GM19238 (cell line): ENCODE measurements around the gene ATP6V0A4.
"Not testable (repeated sequence)": the region's sequence is repeated elsewhere in the genome, so short reads cannot be mapped to it uniquely, and the experiment has no call there.

Experiments
- DNase-seq: peaks from one replicate; pipeline ENCODE4 v3.0.0; 2011; ENCODE audit warnings: low spot score; ENCODE audit not compliant: insufficient read length

The ATP6V0A4 gene

GRCh38 chr7:138804618-138805017 is 6.6 kb upstream of the ATP6V0A4 start:
- DNase-seq, result no peak

GRCh38 chr7:138802706-138803105 is 4.7 kb upstream of the ATP6V0A4 start:
- no peak for DNase-seq

- no peak for DNase-seq
Observed at GRCh38 chr7:138801256-138801655, 3.3 kb upstream of the ATP6V0A4 start.

GRCh38 chr7:138799336-138800000 is 1.5 kb upstream of the ATP6V0A4 start:
- no peak for DNase-seq

- DNase-seq, result no peak
Observed at GRCh38 chr7:138798836-138799235, 840 bp upstream of the ATP6V0A4 start.

- DNase-seq, result not testable (repeated sequence)
Observed at GRCh38 chr7:138797046-138797445, 950 bp downstream of the ATP6V0A4 start.

GRCh38 chr7:138796038-138796615 is 1.9 kb downstream of the ATP6V0A4 start:
- DNase-seq, result no peak

GRCh38 chr7:138785587-138786437 is 12.2 kb downstream of the ATP6V0A4 start:
- DNase-seq, result no peak

- DNase-seq, result no peak
Observed at GRCh38 chr7:138784692-138785091, 13.3 kb downstream of the ATP6V0A4 start.

- no peak for DNase-seq
Observed at GRCh38 chr7:138781004-138781403, 17.0 kb downstream of the ATP6V0A4 start.

GRCh38 chr7:138776166-138776833 is 21.7 kb downstream of the ATP6V0A4 start:
- no peak for DNase-seq

GRCh38 chr7:138773817-138774216 is 24.2 kb downstream of the ATP6V0A4 start:
- no peak for DNase-seq

- DNase-seq, result no peak
Observed at GRCh38 chr7:138773176-138773575, 24.8 kb downstream of the ATP6V0A4 start.

- DNase-seq, result no peak
Observed at GRCh38 chr7:138770904-138771303, 27.1 kb downstream of the ATP6V0A4 start.

GRCh38 chr7:138768241-138768640 is 29.8 kb downstream of the ATP6V0A4 start:
- DNase-seq, result no peak

GRCh38 chr7:138756591-138757242 is 41.3 kb downstream of the ATP6V0A4 start:
- no peak for DNase-seq

- DNase-seq, result no peak
Observed at GRCh38 chr7:138755842-138756590, 42.0 kb downstream of the ATP6V0A4 start.

GRCh38 chr7:138755331-138755747 is 42.7 kb downstream of the ATP6V0A4 start:
- no peak for DNase-seq

- no peak for DNase-seq
Observed at GRCh38 chr7:138753610-138754009, 44.4 kb downstream of the ATP6V0A4 start.

- no peak for DNase-seq
Observed at GRCh38 chr7:138753150-138753518, 44.9 kb downstream of the ATP6V0A4 start.
